HG03520 (cell line): ENCODE measurements around the gene IL17RD.

Experiments used
- ATAC-seq: cut with Tn5 transposase; IDR thresholded peaks from one replicate; pipeline ENCODE4 v1.9.1; 2021; ENCODE audit warnings: mild to moderate bottlenecking, moderate library complexity; ENCODE audit not compliant: unreplicated experiment

Gene IL17RD

DNA sequence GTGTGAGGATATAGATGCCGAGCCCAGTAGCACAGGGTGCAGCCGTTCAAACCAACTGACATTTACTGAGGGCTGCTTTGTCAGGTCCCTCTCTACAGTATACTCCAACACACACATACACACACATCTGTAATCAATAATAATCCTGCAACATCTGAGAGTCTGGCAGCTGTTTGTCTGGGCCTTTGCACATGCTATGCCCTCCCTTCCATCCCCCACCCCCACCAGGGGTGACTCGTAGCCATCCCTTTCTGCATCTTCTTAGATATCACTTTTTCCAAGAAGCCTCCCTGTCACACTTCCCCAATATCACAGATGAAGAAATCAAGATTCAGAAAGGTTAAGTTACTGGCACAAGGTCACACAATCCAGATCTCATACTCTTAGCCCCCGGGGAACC lies 91.0 kb downstream of the IL17RD start:
- no peak for ATAC-seq

DNA sequence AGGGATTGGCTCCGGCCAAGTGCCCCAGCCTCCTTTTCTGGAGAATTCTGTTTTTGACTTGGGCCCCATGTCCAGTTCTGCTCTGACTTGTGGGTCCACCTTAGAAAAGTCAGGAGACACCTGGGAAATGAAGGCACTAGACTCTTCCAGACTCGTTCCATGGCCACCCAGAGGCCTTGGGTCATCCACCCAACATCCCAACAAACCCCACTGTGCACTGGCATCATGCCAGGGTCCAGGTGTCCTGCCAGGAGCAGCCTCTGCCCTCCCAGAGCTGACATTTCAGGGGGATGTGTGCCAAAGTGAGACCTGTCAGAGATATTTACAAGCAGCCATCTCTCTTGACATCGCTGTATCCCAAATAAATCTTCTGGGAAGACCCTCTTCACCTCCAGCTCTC lies 91.5 kb downstream of the IL17RD start:
- no peak for ATAC-seq

DNA sequence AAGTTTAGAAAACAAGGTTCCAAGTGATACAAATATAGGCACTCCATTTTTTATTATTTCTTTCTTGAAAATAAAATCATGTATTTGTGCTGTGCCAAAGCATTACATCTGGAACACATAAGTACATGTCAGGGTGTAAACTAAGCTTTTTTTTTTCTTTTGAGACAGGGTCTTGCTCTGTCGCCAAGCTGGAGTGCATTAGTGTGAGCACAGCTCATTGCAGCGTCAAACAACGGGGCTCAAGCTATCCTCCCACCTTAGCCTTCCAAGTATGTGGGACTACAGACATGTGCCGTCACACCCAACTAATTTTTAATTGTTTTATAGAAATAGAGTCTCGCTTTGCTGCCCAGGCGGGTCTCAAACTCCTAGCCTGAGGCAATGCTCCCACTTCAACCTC lies 95.7 kb downstream of the IL17RD start:
- ATAC-seq = no peak

DNA sequence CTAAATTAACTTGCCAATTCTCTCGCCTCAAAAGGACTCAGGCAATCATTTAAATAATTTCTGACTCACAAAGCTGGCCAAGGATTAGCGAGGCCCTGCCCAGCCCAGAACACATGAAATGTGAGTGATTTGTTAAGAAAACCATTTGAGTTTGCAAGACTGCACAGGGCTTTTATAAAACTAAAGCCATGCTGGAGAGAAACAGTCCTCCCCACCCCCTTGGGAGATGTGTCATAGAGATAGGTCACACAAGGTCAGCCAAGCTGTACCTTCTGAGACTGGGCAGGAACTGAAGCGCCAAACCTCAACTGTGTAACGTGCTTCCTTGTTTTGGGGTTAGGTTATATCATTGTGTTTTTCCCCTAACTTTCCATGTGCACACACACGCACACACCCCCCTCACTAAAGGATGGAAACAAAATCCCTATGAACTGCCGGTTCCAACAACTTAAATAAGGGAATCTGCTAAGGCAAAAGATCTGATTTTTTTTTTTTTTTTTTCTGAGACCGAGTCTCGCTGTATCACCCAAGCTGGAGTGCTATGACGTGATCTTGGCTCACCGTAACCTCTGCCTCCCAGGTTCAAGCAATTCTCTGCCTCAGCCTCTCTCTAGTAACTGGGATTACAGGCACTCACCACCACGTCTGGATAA lies 96.6 kb downstream of the IL17RD start:
- peak; percentile 99 for ATAC-seq

DNA sequence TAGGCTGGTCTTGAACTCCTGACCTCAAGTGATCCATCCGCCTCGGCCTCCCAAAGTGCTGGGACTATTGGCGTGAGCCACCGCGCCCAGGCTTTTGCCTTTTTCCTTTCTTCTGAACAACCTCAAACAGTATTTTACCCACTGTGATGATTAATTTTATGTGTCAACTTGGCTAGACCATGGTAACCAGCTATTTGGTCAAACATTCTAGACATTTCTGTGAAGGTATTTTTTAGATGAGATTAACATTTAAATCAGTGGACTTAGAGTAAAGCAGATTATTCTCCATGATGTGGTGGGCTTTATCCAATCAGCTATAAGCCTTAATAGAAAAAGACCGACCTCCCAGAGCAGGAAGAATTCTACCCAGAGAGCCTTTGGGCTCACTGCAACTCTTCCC lies 98.7 kb downstream of the IL17RD start:
- ATAC-seq = no peak

- ATAC-seq = no peak
Measured at GRCh38 chr3:57065588-57065987, 99.6 kb downstream of the IL17RD start.

GRCh38 chr3:57064572-57064971 lies 100.6 kb downstream of the IL17RD start:
- ATAC-seq = no peak

- no peak for ATAC-seq
Measured at GRCh38 chr3:57064001-57064400, 101.2 kb downstream of the IL17RD start.

GRCh38 chr3:57063032-57063431 lies 102.1 kb downstream of the IL17RD start:
- no peak for ATAC-seq

GRCh38 chr3:57062101-57062631 lies 103.0 kb downstream of the IL17RD start:
- ATAC-seq = no peak

DNA sequence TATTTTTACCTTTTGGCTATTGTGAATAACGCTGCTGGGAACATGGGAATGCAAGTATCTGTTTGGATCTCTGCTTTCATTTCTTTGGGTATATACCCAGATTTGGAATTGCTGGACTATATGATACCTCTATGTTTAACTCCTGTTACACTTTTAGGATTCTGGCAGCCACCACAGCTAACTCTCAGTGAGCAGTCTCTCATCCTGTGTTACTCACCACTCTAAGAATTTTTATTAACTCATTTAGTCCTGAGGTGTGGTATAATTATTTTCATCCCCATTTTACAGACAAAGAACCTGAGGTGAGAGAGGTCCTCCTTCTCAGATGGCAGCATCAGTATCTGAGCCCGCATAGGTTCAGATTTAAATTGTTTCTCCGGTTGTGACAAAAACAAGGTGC lies 103.6 kb downstream of the IL17RD start:
- ATAC-seq = no peak

GRCh38 chr3:57060089-57060821 lies 104.9 kb downstream of the IL17RD start, which contains the start of gene SPATA12:
Gene SPATA12 (plus strand): TSS chr3:57060664. CDS start chr3:57073695, 13,031 bp downstream.
- ATAC-seq = no peak

DNA sequence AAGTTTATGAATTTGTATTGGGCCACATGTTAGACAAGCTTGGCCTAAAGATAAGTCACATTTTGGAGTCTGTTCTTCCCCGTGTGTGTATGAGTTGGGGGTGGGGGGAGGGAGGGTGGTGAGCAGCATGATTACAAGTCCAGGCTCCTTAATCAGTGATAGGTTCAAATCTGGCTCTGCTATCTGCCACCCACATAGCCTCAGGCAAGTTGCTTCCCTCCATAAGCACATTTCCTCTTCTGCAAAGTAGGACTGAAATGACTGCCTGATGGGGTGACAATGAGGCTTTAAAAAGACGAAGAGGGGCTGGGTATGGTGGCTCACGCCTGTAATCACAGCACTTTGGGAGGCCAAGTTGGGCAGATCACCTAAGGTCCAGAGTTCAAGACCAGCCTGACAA lies 105.7 kb downstream of the IL17RD start:
- no peak for ATAC-seq

GRCh38 chr3:57057351-57057750 lies 107.8 kb downstream of the IL17RD start:
- ATAC-seq = no peak

DNA sequence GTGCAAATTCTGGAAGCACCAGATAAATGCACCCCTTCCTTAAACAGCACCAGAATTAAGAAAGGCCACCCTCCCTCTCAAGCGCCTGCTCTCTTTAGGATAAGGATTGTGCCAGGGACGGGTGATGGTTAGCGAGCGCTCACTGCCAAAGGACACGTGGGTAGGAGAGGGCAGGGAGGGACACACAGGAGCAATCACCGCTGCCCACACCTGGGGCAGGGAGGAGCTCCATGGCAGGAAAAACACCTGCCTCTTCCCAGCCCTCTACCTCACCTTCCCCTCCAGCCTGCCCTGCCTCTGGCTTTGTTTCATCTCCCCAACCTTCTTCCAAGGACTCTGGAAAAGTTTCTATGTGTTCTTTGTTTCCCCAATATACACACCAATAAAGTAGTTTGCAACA lies 112.0 kb downstream of the IL17RD start:
- ATAC-seq = no peak

GRCh38 chr3:57052662-57053061 lies 112.5 kb downstream of the IL17RD start:
- no peak for ATAC-seq

- ATAC-seq = no peak
Measured at GRCh38 chr3:57048728-57049127, 116.4 kb downstream of the IL17RD start.

- ATAC-seq = no peak
Measured at GRCh38 chr3:57048052-57048671, 117.0 kb downstream of the IL17RD start.

GRCh38 chr3:57046101-57046765 lies 118.9 kb downstream of the IL17RD start:
- ATAC-seq = no peak

GRCh38 chr3:57043518-57043917 lies 121.6 kb downstream of the IL17RD start:
- no peak for ATAC-seq

DNA sequence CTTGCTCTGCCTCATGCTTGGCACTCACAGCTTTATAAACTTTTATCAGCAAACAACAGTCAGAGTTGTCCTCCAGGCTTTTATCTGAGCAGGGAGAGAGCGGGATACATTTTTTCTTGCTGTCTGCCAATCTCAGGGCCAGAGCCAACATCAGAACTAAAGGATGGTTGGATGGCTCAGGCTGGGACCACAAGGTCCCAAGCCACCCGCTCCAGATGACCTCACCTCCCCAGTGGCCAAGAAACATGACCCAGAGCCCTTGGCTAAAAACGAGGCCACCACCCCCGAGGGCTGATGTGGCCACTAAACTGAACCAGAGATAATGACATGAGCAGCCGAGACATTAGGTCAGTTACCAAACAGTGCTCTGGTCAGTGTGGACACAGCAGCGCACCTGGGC lies 123.5 kb downstream of the IL17RD start:
- ATAC-seq = no peak
